SK-N-MC (cell line): ENCODE measurements around the gene CDK11B.
"Not testable (repeated sequence)": the region's sequence is repeated elsewhere in the genome, so short reads cannot be mapped to it uniquely, and the experiment has no call there.

Experiments
- EZH2 ChIP-seq: fragments of 200-600 bp; sonication (generic); IDR thresholded peaks from one replicate; pipeline ENCODE4 v1.6.1; 2017; ENCODE audit warnings: antibody characterized with exemption
- POLR2AphosphoS5 ChIP-seq: IDR thresholded peaks from 2 replicates; pipeline ENCODE4 v1.6.1; 2012; ENCODE audit warnings: mild to moderate bottlenecking, low read depth, low read length, borderline replicate concordance

DNA sequence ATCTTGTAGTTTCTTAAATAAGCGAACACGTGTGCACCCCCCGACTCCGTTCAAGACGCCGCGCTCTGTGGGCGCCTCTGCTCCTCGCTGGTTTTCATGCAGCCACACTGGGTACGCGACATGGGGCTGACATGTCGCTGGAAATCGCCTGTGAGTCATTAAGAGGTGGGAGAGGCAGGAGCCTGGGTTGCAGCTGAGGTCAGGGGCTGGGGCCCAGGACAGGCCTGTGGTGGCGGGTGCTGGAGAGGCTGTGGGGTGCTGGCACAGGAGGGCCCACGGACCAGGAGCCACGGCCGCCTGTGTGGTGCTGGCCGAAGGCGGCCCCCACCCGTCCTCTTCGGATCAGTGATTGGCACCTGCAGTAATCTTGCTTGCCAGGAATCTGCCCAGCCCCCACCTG is 16.0 kb upstream of the CDK11B start:
- TF ChIP-seq POLR2AphosphoS5, EZH2: not testable (repeated sequence)
